ENCODE data around the gene PITPNC1.

Gene PITPNC1

GRCh38 chr17:67602444-67602843 is 225.4 kb downstream of the PITPNC1 start:
- H3K4me3 ChIP-seq (replicated peaks; ENCODE audit: low read depth, low read length) = no peak overlapping the region
- no peak for DNase-seq (ENCODE audit: extremely low read depth, low read depth)
- TF ChIP-seq, protein P1, sequence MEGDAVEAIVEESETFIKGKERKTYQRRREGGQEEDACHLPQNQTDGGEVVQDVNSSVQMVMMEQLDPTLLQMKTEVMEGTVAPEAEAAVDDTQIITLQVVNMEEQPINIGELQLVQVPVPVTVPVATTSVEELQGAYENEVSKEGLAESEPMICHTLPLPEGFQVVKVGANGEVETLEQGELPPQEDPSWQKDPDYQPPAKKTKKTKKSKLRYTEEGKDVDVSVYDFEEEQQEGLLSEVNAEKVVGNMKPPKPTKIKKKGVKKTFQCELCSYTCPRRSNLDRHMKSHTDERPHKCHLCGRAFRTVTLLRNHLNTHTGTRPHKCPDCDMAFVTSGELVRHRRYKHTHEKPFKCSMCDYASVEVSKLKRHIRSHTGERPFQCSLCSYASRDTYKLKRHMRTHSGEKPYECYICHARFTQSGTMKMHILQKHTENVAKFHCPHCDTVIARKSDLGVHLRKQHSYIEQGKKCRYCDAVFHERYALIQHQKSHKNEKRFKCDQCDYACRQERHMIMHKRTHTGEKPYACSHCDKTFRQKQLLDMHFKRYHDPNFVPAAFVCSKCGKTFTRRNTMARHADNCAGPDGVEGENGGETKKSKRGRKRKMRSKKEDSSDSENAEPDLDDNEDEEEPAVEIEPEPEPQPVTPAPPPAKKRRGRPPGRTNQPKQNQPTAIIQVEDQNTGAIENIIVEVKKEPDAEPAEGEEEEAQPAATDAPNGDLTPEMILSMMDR (IDR thresholded peaks at IDR 0.05; ENCODE audit: low read depth, low read length, missing control alignments) = no peak

- H3K4me3 ChIP-seq (replicated peaks; ENCODE audit: low read depth, low read length) = no peak overlapping the region
- TF ChIP-seq, protein P1 (IDR thresholded peaks at IDR 0.05; ENCODE audit: low read depth, low read length, missing control alignments) = peak; percentile 41
- no peak for DNase-seq (ENCODE audit: extremely low read depth, low read depth)
Observed at GRCh38 chr17:67602974-67603373, 225.9 kb downstream of the PITPNC1 start.

- H3K4me3 ChIP-seq (replicated peaks; ENCODE audit: low read depth, low read length) = no peak overlapping the region
- DNase-seq (ENCODE audit: extremely low read depth, low read depth) = no peak
- TF ChIP-seq, protein P1 (IDR thresholded peaks at IDR 0.05; ENCODE audit: low read depth, low read length, missing control alignments) = no peak
Observed at GRCh38 chr17:67605256-67605912, 228.3 kb downstream of the PITPNC1 start.

GRCh38 chr17:67606471-67606870 is 229.4 kb downstream of the PITPNC1 start:
- no peak overlapping the region for H3K4me3 ChIP-seq (replicated peaks; ENCODE audit: low read depth, low read length)
- TF ChIP-seq, protein P1 (IDR thresholded peaks at IDR 0.05; ENCODE audit: low read depth, low read length, missing control alignments) = no peak
- DNase-seq (ENCODE audit: extremely low read depth, low read depth) = no peak

DNA sequence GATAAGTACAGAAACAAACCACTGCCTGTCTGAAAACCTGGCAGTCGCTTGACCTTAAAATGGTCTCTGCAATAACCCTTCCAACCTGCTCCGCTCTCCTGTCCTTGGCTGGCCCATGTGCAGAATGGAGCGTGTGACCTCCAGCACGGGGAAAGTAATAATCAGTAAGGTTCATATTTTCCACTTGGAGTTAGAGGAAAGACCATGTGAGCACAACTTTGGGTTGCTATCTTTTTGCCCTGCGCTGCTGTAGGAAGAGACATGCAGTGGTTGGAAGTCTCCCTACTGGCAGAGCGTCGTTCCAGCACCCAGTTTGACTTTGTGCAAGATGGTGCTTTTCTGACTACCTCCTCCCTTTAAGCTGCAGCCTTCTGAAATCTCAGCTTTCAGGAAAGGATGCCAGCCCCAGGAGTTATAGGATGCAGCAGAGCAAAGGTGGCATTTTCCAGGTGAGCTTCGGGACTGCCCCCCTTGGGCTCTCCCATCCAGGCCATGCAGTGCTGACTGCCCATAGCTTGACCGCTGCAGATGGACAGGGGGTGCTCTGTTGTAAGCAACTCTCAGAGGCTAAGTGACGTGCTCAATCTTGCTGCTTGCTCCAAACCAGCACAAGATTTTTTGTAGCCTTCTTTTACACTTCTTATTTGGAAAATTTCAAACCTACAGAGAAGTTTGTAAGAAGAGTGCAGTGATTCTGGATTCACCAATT is 230.0 kb downstream of the PITPNC1 start:
- H3K4me3 ChIP-seq (replicated peaks; ENCODE audit: low read depth, low read length) = no peak overlapping the region
- no peak for DNase-seq (ENCODE audit: extremely low read depth, low read depth)
- TF ChIP-seq, protein P1 (IDR thresholded peaks at IDR 0.05; ENCODE audit: low read depth, low read length, missing control alignments) = no peak

DNA sequence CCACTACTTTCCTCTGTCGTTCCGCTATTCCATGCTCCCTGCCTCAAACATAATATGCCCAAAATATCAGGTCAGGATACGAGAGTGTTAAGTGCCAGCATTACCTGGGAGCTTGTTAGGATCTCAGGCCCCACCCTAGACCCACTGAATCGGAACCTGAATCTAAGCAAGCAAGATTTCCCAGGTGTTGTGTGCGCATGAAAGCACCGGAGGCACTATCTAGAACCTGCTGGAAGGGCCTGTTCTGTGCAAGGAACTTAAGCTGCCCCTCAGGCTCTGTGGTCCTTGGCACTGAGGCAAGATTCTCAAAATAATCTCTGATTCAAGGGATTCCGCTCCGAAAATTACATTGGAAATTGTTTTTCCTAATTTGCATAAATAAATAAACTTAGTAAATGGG is 233.0 kb downstream of the PITPNC1 start:
- no peak for DNase-seq (ENCODE audit: extremely low read depth, low read depth)
- TF ChIP-seq, protein P1 (IDR thresholded peaks at IDR 0.05; ENCODE audit: low read depth, low read length, missing control alignments) = no peak
- no peak overlapping the region for H3K4me3 ChIP-seq (replicated peaks; ENCODE audit: low read depth, low read length)
